GM21825 (cell line): ENCODE data around the gene LYRM9.
"Not testable (repeated sequence)": the region's sequence is repeated elsewhere in the genome, so short reads cannot be mapped to it uniquely, and the experiment has no call there.

ENCODE experiments used
- ATAC-seq: cut with Tn5 transposase; IDR thresholded peaks from one replicate; pipeline ENCODE4 v1.9.1; 2021; ENCODE audit warnings: mild to moderate bottlenecking, moderate library complexity; ENCODE audit not compliant: unreplicated experiment

Gene LYRM9

DNA sequence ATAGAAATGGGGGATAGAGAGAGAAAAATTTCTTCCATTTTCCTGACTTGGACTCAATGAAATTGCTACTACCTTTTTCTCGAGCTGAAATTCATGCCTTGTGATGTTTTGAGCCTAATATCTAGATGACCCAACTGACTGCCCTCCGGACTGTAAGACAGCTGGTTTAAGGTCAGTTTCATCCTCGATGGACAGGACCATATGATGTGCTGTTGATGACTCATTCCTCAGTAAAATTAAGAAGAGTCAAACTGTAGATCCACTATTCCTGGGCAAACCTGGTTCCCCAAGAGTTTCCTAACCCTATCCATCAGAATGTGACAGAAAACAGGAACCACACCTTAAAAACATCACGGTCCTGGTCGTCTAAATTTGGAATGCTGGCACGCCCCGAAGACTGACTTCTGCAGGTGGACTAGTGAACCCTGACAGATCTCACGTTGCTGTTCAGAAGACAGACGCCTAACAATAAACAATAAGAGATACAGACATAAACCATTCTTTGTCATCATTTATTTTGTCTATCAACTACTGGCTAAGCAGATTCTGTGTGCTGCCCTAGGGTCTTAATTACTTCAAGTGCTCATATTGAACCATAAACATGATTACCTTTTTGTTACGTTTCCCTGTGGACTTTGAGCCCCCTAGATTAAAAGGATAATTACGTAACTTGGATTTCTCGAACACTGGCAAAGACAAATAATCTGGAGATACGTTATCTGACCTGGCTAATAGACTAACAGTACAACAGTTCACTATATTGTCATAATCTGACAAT is 47.7 kb downstream of the LYRM9 start:
- no peak for ATAC-seq

GRCh38 chr17:27840688-27841087 is 52.5 kb downstream of the LYRM9 start:
- no peak for ATAC-seq

DNA sequence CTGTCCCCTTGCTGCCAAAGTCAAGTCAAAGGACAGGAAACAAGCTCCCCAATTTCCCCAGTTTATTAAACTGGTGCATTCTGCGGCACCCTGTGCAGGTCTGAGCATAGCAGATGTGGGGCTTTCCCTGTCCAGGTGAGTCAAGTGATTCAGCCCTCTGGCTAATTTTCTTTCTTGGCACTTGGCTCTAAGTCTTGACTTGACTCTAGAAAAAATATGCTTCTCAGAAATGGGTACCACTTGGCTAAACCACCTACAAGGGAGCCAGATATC is 52.8 kb downstream of the LYRM9 start:
- ATAC-seq, result not testable (repeated sequence)

DNA sequence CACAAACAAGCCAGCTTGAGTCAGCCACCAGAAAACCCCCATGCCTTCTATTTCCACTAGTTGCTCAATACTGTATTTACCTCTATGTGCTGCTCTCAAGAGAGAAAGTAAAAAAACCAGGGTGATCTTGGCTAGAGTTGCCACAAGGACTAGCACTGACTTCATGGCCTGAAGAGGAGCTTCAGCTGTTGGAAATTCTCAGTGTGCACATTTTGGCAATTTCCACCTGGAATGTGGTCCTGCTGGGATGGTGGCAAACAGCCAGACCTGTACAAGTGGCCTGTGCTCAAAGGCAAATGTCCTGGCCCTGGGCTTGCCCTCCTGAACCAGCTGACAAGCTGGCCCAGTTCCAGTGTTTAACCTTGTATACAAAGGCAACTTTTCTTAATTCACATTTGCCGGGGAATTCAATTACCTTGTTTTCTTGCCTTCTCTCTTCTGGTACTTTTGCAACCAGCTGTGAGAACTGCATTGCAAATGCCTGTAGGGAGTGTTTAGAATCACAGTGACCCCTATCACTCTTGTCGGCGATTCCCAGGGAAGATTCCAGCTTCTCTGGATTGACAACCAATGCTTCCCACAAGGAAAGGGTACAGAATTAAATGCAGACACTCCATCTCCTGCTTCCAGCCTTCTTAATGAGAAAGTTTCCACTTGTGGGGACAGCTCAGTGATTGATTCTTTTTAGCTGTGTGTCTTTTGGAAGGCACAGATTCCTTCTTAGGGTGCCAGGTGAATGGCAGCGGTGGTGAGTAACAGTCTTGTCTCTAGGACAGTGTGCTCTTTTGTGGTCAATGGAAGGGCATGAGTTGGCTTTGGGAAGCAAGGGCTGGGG is 53.4 kb downstream of the LYRM9 start:
- not testable (repeated sequence) for ATAC-seq

DNA sequence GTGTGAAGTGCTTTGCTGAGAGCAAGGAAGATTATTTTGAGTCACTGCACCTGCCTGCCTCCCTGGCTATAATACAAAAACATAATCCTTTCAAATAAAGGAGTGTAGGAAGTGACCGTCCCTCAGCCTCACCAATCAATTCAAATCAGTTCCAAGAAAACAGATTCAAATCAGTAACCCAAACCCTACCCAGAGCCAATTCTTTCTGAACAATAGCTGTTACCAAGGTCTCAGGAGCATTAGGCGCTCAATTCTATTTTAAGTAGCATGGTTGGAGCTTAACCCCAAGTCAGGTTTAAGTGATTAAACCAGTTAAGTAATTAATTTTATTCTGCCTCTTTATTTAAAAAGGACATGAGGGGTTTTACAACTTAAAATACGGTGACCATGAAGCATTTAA is 54.6 kb downstream of the LYRM9 start:
- not testable (repeated sequence) for ATAC-seq

DNA sequence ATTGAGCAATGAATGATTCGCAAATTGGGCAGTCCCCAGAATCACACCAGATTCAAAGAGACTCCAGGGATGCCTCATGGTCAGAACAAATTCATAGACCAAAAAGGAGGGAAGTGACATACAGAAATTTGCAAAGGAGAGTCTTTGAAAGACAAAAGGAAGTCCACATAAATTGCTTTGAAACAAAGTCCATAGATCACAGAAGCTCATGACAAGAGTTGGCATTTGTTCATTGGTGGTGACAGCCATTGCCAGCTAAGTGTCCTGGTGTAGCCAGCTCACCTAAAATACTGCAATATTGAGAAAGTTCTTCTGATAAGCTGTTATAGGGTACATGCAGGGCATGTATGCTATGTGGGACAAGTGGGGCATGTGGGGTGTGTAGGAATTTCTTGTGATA is 55.4 kb downstream of the LYRM9 start:
- ATAC-seq, result not testable (repeated sequence)

DNA sequence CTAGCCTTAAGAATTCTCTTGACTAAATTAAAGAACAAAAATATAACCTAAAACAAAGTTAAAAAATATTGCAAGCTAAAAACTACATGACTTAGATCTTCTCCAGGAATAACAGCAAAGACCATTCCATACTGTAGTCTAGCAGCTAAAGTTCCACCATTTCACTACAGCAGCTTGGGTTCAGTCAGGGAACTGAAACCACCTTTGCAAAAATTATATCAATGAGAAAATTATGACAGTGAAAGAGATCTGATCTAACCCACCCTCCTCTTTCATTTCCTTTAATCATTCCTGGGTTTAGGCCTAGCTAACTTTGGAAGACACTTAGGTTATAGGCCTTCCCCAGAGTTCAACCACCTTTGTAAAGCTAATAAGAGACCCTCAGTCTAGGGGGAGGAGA is 56.5 kb downstream of the LYRM9 start:
- ATAC-seq, result no peak

DNA sequence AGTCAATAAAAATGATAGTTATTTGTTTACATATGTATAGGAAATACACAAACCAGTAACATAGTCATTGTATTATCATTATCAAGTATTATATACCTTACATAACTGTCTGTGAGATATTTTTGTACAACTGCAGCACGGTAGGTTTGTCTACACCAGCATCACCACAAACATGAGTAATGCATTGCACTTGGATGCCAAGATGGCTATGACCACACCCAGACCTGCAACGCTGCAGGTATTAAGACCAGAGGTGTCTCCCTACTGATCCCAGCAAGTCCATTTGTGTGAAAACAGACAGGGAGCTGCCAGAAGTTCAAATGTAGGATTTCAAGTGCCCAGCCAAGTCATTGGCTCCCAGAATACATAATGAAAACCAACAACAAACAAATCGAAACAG is 58.6 kb downstream of the LYRM9 start:
- no peak for ATAC-seq

GRCh38 chr17:27832831-27833230 is 60.3 kb downstream of the LYRM9 start:
- no peak for ATAC-seq

DNA sequence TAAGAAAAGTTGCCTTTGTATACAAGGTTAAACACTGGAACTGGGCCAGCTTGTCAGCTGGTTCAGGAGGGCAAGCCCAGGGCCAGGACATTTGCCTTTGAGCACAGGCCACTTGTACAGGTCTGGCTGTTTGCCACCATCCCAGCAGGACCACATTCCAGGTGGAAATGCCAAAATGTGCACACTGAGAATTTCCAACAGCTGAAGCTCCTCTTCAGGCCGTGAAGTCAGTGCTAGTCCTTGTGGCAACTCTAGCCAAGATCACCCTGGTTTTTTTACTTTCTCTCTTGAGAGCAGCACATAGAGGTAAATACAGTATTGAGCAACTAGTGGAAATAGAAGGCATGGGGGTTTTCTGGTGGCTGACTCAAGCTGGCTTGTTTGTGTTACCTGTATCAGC is 63.3 kb downstream of the LYRM9 start:
- ATAC-seq, result not testable (repeated sequence)

- ATAC-seq, result not testable (repeated sequence)
These were observed 63.9 kb downstream of the LYRM9 start for GRCh38 chr17:27829143-27829711.
